Stimulated activated CD4-positive, alpha-beta T cell treated with anti-CD3 and anti-CD28 coated beads, TNF-alpha, amount 100 ng/mL, for 24 hours (primary cell): Measurements from ENCODE around the gene PTPRM.

Experiments
- DNase-seq, 3 experiments: peaks; one replicate each; pipeline ENCODE4 v3.0.0-alpha.2; 2020; ENCODE audit warnings: low read depth in 3 of 3

PTPRM gene

DNA sequence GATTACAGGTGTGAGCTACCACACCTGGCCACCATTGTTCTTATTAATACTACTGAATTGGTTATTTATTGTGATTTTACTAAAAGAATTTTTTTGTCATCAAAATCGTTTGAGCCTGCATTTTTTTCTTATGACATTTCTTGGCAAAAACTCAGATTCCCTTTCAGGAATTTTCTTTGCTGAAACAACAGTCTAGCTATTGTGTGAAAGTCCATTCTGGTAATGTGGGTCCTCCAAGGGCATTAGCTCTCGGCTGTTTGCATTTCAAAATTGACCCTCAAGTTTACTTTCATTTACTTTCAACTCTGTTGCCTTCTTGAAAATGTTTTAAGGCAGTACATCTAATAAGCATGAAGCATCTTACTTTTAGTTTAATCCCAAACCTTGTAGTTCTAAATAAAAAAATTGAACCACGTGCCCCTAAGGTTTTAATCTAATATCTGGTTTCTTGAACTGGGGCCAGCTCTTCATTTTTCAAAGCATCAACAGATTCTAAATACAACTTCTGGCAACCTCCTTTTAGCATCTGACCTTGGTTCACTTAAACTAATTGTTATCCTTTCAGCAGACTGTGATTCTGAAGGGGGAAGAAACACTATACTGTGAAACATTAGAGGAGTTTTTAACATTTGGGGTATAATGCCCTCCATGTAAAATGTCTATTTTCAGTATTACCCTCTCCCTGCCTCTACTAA is 716.9 kb downstream of the PTPRM start:
- DNase-seq = no peak

DNA sequence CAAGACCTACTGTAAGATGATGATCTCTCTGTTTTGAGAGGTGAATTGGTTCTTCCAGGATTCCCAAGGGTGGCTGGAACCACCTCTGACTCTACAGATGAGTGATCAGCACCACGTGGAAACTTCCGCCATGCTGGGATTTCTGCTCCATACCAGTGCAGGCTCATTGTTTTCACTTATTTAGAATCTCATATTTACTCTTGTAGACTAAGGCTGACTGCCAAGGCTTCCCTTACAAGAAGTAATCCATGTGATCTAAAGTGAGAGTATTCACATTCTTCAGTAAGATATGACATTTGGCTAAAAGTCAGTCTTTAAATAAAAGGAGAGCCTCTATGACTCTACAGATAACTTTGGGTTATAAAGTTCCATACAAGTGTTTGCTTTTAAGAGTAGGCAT is 719.2 kb downstream of the PTPRM start:
- no peak for DNase-seq

DNA sequence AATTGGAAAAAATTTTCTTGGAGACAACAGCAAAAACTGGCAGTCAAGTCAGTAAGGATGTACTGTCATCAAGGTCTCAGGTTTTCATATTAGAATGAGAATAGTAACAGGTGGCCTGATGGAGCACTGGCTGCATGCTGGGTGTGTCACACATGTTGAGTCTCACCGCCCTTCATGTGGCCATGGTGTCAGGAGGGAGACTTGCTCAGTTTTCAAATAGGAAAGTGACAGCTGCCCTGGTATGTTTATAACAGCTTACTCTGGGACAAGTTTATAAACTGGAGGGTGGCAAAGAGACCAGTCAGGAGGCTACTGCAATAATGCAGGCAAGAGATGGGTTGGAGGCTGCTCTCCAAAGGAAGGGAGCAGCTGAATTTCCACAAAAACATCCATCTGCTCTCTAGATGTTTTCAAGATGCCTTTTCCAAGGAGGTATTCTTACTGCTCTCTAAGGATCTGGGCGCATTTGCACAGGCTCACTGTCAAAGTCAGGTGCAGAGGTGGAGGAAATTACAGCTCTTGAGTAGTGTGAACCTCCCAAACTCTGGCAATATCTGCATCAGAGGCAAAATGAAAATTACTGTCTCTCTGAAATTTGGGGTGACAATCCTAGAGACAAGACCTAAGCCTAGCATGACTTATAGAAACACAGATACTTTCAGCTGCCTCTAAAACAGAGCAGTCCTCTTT is 720.2 kb downstream of the PTPRM start:
- DNase-seq = no peak

GRCh38 chr18:8288472-8289195 is 721.5 kb downstream of the PTPRM start:
- no peak for DNase-seq

DNA sequence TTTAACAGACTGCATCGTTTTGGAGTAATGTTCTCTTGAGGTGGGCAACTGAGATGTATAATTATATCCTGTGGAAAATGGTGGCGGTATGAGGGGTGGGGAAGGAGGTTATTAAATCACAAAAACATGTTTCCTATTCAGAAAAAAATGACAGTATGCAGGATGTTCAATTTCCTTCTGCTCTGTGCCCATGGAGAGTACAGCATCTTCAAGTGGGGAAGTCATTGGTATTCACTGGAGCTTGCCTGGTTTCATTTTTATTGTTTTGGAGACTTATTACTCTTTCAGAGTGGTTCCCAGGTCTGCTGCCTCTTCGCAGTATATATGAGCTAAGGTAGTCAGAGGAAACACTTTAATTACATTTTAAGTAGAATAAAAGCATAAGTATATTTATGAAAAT is 723.3 kb downstream of the PTPRM start:
- no peak for DNase-seq

- DNase-seq = no peak
Measured at GRCh38 chr18:8290913-8291312, 723.8 kb downstream of the PTPRM start.

GRCh38 chr18:8293184-8293583 is 726.1 kb downstream of the PTPRM start:
- no peak for DNase-seq

- no peak for DNase-seq
Measured at GRCh38 chr18:8296886-8297616, 729.9 kb downstream of the PTPRM start.

DNA sequence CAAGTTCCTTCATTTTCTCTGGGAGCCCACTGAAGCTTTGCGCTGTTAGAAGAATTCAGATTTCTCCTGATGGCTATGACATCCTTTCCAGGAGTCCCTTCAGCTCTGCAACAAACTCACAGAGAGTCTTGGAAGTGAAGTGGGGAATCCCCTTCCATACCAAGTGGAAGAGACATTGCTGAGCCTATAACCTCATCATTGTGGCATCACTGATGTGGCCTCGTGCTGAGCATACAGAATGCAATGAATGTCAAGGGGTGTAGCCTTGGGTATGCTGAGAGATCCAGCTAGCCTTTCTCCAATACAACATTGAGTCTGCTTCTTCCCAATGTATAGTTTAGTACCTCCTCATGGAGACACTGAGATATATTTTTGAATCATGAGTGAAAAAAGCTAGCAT is 731.1 kb downstream of the PTPRM start:
- no peak for DNase-seq

GRCh38 chr18:8299054-8299980 is 732.2 kb downstream of the PTPRM start:
- DNase-seq = no peak

GRCh38 chr18:8300751-8301410 is 733.8 kb downstream of the PTPRM start:
- DNase-seq = no peak

DNA sequence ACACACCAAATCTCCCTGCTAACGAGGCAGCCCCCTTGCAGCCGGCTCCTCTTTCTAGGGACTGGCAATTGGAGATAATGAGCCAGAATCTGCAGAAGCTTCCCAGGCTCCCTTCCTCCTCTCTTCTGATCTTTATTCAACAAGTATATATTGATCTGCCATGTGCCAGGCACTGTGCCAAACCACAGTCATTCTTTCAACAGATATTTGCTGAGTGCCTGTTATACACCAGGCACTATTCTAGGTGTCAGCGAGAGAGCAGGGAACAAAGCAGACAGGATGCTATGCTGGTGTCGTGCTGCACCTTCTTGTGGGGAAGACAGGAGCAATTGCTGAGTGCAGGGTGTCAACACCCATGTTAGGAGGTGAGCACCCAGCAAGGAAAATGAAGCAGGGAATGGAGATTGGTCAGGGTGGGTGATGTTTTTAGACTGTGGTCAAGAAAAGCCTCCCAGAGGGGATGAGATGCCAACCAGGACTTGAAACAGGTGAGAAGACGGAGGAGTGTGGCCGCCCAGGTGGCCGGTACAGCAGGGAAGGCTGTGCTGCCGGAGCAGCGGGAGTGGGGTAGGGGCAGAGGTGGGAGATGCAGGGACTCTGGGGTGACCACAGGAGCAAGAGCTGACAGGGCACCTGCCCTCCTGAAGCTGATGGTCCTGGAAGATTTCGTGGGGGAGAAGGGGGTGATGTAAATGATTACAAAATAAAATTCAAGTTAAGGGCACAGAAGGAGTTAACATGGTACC is 734.5 kb downstream of the PTPRM start:
- DNase-seq = no peak

- DNase-seq = no peak
Measured at GRCh38 chr18:8303151-8303755, 736.1 kb downstream of the PTPRM start.

GRCh38 chr18:8307960-8308359 is 740.8 kb downstream of the PTPRM start:
- DNase-seq = no peak

GRCh38 chr18:8313043-8313442 is 745.9 kb downstream of the PTPRM start:
- DNase-seq = no peak

DNA sequence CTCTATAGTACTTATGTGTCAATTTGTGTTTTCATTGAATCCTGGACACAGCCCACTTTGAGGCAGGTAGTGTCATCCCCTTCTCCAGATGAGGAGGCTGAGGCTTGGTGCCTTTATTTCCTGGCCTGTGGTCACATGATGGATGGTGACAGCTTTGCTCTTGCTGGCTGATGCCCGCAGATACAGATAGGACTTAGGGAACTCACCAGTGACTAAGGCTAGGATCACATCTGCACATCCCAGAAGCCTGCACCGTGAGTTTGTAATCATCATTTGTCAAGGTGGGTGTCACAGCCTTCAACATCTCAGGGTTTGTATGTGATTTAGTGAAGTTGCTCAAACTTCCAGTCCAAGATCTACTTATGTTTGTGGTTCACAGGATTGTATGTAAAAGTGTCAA is 747.0 kb downstream of the PTPRM start:
- no peak for DNase-seq

DNA sequence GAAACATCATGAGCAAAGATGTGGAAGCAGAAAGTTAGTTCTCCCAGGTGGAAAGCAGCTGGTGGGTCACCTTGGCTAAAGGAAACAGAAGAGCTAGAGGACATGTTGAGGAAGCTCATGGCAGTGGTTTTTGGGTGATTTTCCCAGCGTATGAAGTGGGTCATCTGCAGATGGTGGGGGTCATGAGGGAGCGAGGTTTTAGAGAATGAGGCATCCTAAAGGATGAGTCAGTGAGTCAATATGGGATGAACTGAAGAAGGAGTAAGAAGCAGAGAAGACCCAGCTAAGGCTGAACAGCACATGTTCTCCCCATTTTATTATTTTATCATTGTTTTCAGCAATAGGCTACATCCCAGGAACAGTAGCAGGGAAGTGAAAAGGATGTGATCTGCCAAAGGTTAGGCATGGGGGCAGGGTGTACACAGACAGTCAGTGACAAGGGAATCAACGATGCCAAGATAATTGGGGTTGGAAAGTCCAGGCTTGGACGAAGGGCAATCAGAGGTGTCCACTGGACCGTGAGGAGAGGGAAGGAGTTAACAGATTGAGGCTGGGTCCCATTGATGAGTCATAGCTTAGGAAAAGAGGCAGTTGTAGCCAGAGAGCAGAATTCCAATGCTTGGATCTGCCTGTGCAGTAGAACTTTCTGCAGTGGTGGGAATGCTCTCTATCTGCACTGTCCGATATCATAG is 752.8 kb downstream of the PTPRM start:
- DNase-seq = no peak

DNA sequence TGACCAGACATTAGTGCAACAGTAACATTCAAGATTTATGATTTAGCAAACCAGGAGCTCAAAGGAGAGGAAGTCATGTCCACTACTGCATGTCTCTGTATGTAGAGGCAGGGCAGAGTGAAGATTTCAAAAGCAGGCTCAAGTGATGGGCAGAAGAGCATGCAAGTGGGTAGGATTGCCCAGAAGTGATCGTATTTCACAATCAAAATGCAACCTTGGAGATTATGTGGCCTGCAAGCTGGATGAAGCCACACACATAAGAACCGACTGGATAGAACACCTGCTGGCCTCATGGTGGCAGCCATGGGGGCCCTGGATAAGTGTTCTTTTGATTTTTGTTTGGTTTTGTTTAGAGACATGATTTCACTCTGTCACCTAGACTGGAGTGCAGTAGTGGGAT is 755.4 kb downstream of the PTPRM start:
- DNase-seq = no peak
